Muscle layer of duodenum (tissue), 2 donors: ENCODE data around the gene TNNC2.
A peak's percentile ranks its signal among the peaks of the same experiment; 100 is the strongest.
"Not testable (repeated sequence)": the region's sequence is repeated elsewhere in the genome, so short reads cannot be mapped to it uniquely, and the experiment has no call there.

Experiments used
- H3K27ac ChIP-seq: one replicate; pipeline ENCODE4 v1.7.0; 2013; ENCODE audit warnings: mild to moderate bottlenecking, low read length
- H3K27me3 ChIP-seq: one replicate; pipeline ENCODE4 v1.7.0; 2013; ENCODE audit warnings: low read depth, mild to moderate bottlenecking, control low read depth, low read length
- H3K36me3 ChIP-seq, 2 donors: one replicate each; pipeline ENCODE4 v1.7.0; 2013; ENCODE audit warnings: low read length in 2 of 2, control low read depth in 1 of 2, mild to moderate bottlenecking in 1 of 2; ENCODE audit not compliant: insufficient read depth in 2 of 2, control insufficient read depth in 1 of 2
- H3K4me1 ChIP-seq, 2 donors: one replicate each; pipeline ENCODE4 v1.7.0; 2013; ENCODE audit warnings: low read length in 2 of 2, mild to moderate bottlenecking in 2 of 2, control low read depth in 1 of 2, moderate library complexity in 1 of 2; ENCODE audit not compliant: insufficient read depth in 2 of 2, control insufficient read depth in 1 of 2
- H3K4me3 ChIP-seq, 2 donors: one replicate each; pipeline ENCODE4 v1.7.0; 2013; ENCODE audit warnings: low read length in 2 of 2, low read depth in 1 of 2, mild to moderate bottlenecking in 1 of 2
- H3K9me3 ChIP-seq, 2 donors: one replicate each; pipeline ENCODE4 v1.7.0; 2013; ENCODE audit warnings: low read length in 2 of 2, control low read depth in 1 of 2, mild to moderate bottlenecking in 1 of 2; ENCODE audit not compliant: control insufficient read depth in 1 of 2
- donor health status: healthy.

The TNNC2 gene

GRCh38 chr20:45833030-45833882, 6.1 kb upstream of the TNNC2 start, which contains the start of gene SNX21:
Gene SNX21, plus strand, starts transcription at chr20:45833799. Its CDS starts 121 bp downstream, at chr20:45833920.
- Histone ChIP-seq H3K27ac (peak within 1 kb of the TSS; percentile 68), H3K36me3 (peaks cover 0 to 5% of the 10 kb centered on the region in 2 donors), H3K27me3 (no peaks in the 10 kb centered on the region), H3K4me3 (peak within 1 kb of the TSS; percentile 76 to 82), H3K9me3 (no peaks in the 10 kb centered on the region), H3K4me1 (peaks cover 13 to 33% of the 10 kb centered on the region in 2 donors)

DNA sequence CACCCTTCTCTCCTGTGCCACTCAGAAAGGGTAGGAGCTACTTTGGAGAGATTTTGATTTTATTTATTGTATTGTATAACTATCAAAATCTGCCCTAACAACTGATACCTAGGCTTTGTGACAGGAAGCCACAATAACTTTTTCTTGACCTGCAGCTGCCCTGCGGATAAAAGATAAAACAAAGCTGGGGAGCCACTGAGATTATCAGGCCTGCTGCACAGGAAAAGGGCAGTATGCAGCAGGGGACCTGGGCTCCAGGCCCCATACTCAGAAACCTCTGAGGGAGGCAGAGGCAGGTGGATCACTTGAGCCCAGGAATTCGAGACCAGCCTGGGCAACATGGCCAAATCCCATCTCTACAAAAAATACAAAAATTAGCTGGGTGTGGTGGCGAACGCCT, 5.5 kb upstream of the TNNC2 start:
- H3K27me3 ChIP-seq, result no peaks in the 10 kb centered on the region
- H3K4me3 ChIP-seq, result no peak overlapping the region
- H3K4me1 ChIP-seq, result peaks cover 13 to 33% of the 10 kb centered on the region in 2 donors
- H3K27ac ChIP-seq, result peak overlapping the region; percentile 68
- no peaks in the 10 kb centered on the region for H3K9me3 ChIP-seq
- peaks cover 0 to 3% of the 10 kb centered on the region in 2 donors for H3K36me3 ChIP-seq

DNA sequence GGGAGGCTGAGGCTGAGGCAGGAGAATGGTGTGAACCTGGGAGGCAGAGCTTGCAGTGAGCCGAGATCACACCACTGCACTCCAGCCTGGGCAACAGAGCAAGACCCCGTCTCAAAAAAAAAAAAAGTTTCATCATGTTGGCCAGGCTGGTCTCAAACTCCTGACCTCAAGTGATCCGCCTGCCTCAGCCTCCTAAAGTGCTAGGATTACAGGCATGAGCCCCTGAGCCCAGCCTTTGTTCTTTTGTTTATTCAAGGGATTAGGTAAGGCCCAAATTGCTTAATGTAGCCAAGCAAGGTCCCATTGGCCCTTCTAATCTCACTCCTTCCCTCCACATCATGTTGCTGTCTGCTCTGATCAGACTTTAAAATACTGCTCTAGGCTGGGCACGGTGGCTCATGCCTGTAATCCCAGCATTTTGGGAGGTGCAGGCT, 2.6 kb upstream of the TNNC2 start:
- not testable (repeated sequence) for H3K36me3 ChIP-seq, H3K4me3 ChIP-seq, H3K27me3 ChIP-seq, H3K27ac ChIP-seq, H3K9me3 ChIP-seq
- peaks cover 4 to 25% of the 10 kb centered on the region in 2 donors for H3K4me1 ChIP-seq

DNA sequence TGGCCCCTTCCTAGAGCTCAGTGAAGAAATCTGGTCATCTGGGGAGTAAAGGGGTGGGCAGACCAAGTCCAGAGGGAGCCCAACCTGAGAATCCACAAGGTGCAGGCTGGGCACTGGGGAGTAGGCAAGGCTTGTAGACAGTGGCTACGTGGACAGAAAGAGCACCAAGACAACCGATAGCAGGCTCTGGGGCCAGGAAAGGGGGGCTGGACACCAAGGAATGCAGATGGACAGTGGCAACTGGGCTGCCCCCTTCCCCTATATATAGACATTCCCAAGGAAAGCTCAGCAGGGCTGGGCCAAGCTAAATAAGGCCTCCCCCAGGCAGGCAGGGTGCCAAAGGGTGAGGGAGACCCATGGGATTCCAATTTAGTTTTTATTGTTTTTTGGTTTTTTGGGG, 1.5 kb upstream of the TNNC2 start:
- Histone ChIP-seq H3K4me1 (peaks cover 4 to 29% of the 10 kb centered on the region in 2 donors), H3K4me3 (no peak overlapping the region), H3K27ac (no peak overlapping the region), H3K27me3 (no peaks in the 10 kb centered on the region), H3K9me3 (no peaks in the 10 kb centered on the region), H3K36me3 (peaks cover 0 to under 1% of the 10 kb centered on the region in 2 donors)

GRCh38 chr20:45827712-45828111, 600 bp upstream of the TNNC2 start:
- Histone ChIP-seq H3K4me3 (no peak overlapping the region), H3K27ac (no peak overlapping the region), H3K36me3 (no peaks in the 10 kb centered on the region), H3K4me1 (peaks cover 3 to 34% of the 10 kb centered on the region in 2 donors), H3K9me3 (no peaks in the 10 kb centered on the region), H3K27me3 (no peaks in the 10 kb centered on the region)

- H3K27me3 ChIP-seq, result no peaks in the 10 kb centered on the region
- no peaks in the 10 kb centered on the region for H3K36me3 ChIP-seq
- no peaks in the 10 kb centered on the region for H3K9me3 ChIP-seq
- peaks cover 0 to 34% of the 10 kb centered on the region in 2 donors for H3K4me1 ChIP-seq
- H3K27ac ChIP-seq, result no peak overlapping the region
- H3K4me3 ChIP-seq, result no peak overlapping the region
Observed at GRCh38 chr20:45826381-45827019, 612 bp downstream of the TNNC2 start.

DNA sequence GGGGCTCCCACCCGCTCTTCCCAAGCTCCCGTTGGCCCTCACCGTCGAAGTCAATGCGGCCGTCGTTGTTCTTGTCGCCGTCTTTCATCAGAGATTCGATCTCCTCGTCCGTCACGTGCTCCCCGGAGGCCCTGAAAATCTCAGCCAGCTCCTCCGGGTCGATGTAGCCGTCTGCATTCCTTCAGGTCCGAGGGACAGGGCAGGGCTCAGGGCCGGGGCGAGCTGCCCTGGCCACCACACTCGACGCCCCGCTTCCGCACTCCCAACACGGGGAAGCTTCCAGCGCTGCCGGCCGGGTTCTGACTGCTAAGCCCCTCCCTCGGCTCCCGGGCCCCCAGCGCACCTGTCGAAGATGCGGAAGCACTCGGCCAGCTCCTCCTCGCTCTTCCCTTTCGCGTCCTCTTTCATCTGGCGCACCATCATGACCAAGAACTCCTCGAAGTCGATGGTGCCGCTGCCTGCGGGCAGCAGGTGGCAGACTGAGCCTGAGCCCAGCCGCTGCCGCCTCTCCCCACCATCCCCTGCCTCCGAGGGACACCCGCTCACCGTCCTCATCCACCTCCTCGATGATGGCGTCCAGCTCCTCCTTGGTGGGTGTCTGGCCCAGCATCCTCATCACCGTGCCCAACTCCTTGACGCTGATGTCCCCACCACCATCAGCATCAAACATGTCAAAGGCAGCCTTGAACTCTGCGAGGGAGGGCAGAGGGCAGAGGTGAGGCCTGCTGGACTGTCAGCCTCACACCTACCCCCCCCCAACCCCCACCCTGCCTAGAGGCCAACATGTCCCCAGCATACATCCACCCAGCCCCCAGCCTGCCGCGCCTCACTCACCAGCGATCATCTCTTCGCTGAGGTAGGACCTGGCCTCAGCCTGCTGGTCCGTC, 2.9 kb downstream of the TNNC2 start:
- no peaks in the 10 kb centered on the region for H3K27me3 ChIP-seq
- no peaks in the 10 kb centered on the region for H3K9me3 ChIP-seq
- no peaks in the 10 kb centered on the region for H3K36me3 ChIP-seq
- H3K4me1 ChIP-seq, result peaks cover 0 to 34% of the 10 kb centered on the region in 2 donors
- peak overlapping the region in 1 of 2 donors; percentile 51 for H3K4me3 ChIP-seq
- H3K27ac ChIP-seq, result no peak overlapping the region

GRCh38 chr20:45822857-45823256, 4.3 kb downstream of the TNNC2 start:
- Histone ChIP-seq H3K4me3 (peak overlapping the region; percentile 21 to 34), H3K4me1 (peaks cover 0 to 34% of the 10 kb centered on the region in 2 donors), H3K36me3 (no peaks in the 10 kb centered on the region), H3K27me3 (no peaks in the 10 kb centered on the region), H3K9me3 (no peaks in the 10 kb centered on the region), H3K27ac (no peak overlapping the region)

GRCh38 chr20:45821947-45822346, 5.2 kb downstream of the TNNC2 start:
- H3K4me1 ChIP-seq, result peaks cover 0 to 32% of the 10 kb centered on the region in 2 donors
- no peak overlapping the region for H3K4me3 ChIP-seq
- no peaks in the 10 kb centered on the region for H3K36me3 ChIP-seq
- H3K27me3 ChIP-seq, result no peaks in the 10 kb centered on the region
- H3K27ac ChIP-seq, result no peak overlapping the region
- H3K9me3 ChIP-seq, result no peaks in the 10 kb centered on the region

- no peaks in the 10 kb centered on the region for H3K27me3 ChIP-seq
- H3K36me3 ChIP-seq, result no peaks in the 10 kb centered on the region
- no peaks in the 10 kb centered on the region for H3K9me3 ChIP-seq
- no peak overlapping the region for H3K4me3 ChIP-seq
- H3K4me1 ChIP-seq, result peaks cover 0 to 20% of the 10 kb centered on the region in 2 donors
- no peak overlapping the region for H3K27ac ChIP-seq
Observed at GRCh38 chr20:45819466-45819865, 7.6 kb downstream of the TNNC2 start.

GRCh38 chr20:45818239-45818638, 8.9 kb downstream of the TNNC2 start:
- Histone ChIP-seq H3K36me3 (no peaks in the 10 kb centered on the region), H3K9me3 (no peaks in the 10 kb centered on the region), H3K4me1 (peaks cover 0 to 9% of the 10 kb centered on the region in 2 donors), H3K4me3 (no peak overlapping the region), H3K27me3 (no peaks in the 10 kb centered on the region), H3K27ac (no peak overlapping the region)
